Sigmoid colon (tissue), 4 donors: Measurements from ENCODE around the gene TARM1.

Experiments used
- CTCF ChIP-seq, 4 experiments: fragments of 450-650 bp in 3 of 4; fragments of 200-600 bp in 1 of 4; IDR thresholded peaks; one replicate each; pipeline ENCODE4 v1.5.1; 2016 to 2019; ENCODE audit warnings: antibody characterized with exemption in 4 of 4, mild to moderate bottlenecking in 3 of 4, moderate library complexity in 2 of 4
- EP300 ChIP-seq, 4 donors: sonication (generic); formaldehyde crosslinking; IDR thresholded peaks; one replicate each; pipeline ENCODE4 v1.6.1; 2017; ENCODE audit warnings: antibody characterized with exemption in 4 of 4
- POLR2AphosphoS5 ChIP-seq, 4 donors: sonication (generic); formaldehyde crosslinking; IDR thresholded peaks; one replicate each; pipeline ENCODE4 v1.6.1; 2017; ENCODE audit warnings: antibody characterized with exemption in 4 of 4

GRCh38 chr19:54023191-54023590 is 58.0 kb downstream of the TARM1 start:
- no peak for TF ChIP-seq EP300 (IDR thresholded peaks at IDR 0.05)
- TF ChIP-seq CTCF (IDR thresholded peaks at IDR 0.05) = no peak
- no peak for TF ChIP-seq POLR2AphosphoS5 (IDR thresholded peaks at IDR 0.05)
